HG03520 (cell line): Measurements from ENCODE around the gene MTA3.

Experiments
- ATAC-seq: cut with Tn5 transposase; IDR thresholded peaks from one replicate; pipeline ENCODE4 v1.9.1; 2021; ENCODE audit warnings: mild to moderate bottlenecking, moderate library complexity; ENCODE audit not compliant: unreplicated experiment

Gene MTA3

DNA sequence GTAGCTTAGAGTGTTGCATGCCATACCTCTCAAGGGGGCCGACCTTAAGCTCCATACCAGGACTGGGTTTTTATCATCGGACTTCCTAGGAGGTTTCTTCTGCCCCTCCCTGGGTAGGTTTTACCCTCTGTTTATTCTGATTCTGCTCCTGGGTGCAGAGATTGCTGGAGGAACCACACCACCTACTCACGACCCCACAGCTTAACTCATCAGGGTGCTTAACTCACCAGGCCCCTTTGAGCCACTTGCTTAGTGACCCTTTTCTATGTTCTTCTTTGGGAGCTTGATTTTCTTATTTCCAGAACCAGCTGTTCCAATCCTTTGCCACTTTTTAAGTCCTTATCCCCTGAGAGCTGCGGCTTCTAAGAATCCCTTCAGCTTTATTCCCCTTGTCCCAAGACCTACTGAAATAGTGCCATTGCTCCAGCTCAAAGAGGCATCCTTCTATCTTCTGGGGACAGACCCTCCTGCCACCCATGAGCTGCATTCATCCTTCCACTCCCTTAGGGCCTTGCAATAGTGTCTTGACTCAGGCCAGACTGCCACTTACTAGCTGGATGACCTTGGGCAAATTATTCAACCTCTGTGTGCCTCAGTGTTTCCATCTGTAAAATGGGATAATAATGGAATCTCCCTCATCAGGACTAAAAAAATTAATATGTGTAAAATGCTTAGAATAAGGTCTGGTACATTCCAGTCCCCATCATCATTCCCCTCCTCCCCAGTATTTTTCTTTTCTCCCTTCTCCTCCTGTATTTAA, 189.7 kb downstream of the MTA3 start:
- no peak for ATAC-seq

GRCh38 chr2:42758751-42759150, 190.3 kb downstream of the MTA3 start:
- no peak for ATAC-seq

GRCh38 chr2:42761554-42761953, 193.1 kb downstream of the MTA3 start:
- no peak for ATAC-seq

GRCh38 chr2:42762155-42762554, 193.7 kb downstream of the MTA3 start:
- ATAC-seq: no peak

DNA sequence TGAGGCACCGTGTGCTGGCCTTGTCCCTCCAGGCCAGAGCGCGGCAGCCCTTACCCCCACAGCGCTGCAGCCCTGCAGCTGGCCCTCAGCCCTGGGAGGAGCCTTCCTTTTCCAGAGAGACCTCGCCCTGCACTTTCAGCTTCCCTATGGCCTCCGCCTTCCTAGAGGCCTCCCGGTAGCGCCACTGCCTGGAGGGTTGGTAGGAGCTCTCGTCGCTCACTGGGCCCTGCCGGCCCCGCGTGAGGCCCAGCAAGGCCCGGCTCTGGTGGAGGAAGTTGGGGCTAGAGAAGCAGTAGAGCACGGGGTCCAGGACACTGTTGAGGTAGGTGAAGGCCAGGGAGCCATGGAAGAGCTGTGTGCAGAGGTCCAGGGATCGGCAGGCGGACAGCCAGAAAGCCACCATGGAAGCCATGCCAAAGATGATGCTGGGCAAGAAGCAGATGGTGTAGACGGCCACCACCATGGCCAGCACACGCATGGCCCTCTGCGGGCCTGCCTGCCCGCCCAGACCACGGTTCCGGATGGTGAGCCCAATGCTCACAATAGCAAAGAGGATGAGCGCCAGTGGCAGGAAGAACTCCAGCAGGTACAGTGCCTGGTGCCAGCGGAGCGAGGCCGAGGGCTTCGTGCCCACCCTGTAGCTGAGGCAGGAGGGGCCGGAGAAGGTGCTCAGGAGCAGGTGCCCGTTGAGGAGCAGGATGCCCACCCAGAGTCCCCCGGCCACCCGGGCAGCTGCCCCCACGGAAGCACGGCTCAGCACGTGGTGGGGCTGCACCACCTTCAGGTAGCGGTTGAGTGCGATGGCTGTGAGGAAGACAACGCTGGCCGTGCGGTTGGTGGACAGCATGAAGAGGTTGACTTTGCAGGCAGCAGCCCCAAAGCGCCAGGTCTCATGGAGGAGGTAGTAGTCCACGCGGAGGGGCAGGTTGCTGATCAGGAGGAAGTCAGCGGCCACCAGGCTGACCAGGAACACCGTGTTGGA, 194.7 kb downstream of the MTA3 start:
- no peak for ATAC-seq

- no peak for ATAC-seq
Measured at GRCh38 chr2:42764096-42764495, 195.7 kb downstream of the MTA3 start, which contains the start of gene OXER1. Gene OXER1 (minus strand): TSS chr2:42764135. CDS start chr2:42764062, 73 bp downstream.

DNA sequence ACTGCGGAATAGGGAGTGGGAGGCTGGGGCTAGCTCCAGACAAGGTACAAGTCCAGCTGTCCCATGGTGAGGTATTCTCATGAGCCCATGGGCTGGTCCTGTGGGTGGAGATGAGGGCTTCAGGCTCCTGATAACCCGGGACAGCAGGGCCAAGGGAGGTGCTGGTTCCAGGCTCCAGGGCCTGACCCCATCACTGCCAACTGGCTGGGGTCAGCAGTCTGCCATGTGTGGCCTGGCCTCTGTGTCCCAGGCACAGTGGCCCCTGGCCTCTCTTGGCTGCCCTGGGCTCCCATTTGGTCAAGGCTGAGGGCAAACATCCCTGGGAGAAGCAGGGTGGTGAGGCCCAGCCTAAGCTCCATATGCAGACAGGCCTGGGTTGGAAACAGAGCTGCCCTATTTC, 196.5 kb downstream of the MTA3 start:
- ATAC-seq: no peak

DNA sequence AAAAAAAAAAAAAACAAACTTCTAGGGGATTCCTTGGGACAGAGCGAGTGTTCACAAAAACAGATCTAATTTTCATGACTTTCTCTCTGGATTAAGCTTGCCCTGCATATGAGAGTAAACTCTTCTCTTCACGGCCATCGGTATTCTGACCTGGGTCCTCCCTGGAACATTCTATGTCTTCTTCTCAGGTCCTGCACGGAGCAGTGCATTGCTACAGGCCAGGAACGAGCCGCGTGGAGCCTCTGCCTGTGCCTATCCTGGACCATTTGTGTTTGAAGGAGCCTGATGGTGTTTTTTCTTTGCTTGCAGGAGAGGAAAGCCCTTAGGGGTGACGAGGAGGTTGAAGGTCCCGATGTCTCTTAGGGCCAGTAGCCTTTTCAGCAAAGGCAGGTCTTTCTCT, 197.3 kb downstream of the MTA3 start:
- no peak for ATAC-seq

DNA sequence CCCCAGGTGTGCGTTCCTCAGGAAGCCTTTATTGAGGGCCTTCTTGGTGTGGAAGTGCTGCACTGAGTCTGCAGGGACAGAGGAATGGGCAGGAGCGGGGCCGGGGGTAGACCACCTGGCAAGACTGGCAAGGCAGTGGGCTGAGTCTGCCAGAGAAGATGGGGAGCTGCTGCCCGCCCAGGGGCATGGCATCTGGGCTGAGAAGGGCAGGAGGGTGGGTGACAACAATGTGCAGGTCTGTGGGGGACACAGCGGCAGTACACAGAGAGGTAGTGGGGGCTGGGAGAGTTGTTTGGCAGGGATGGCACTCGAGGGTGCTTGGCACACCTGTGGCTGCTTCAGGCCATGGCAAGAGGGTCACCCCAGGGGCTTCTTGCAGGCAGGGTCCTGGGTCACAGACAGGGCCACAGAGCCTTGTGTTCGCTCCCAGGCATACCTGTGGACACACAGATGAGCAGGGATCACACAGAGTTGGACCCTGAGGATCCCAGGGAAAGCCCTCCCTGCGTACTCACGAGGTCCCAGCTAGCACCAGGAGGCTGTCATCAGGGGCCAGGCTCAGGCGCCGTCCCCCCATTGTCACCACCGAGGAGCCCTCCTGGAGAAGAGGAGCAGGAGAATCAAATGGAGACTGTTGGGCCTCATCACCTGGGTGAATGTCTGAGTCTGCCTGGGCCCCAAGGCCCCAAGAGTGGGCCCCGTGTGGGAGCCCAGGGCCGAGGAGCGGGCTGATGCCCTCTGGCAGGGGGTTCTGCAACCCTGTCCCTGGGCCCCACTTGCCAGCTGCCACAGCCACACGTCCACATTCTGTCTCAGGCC, 198.9 kb downstream of the MTA3 start:
- ATAC-seq: no peak

- no peak for ATAC-seq
Measured at GRCh38 chr2:42767899-42768705, 199.7 kb downstream of the MTA3 start.

GRCh38 chr2:42768706-42769256, 200.3 kb downstream of the MTA3 start:
- ATAC-seq: no peak

GRCh38 chr2:42769583-42770287, 201.3 kb downstream of the MTA3 start:
- no peak for ATAC-seq

DNA sequence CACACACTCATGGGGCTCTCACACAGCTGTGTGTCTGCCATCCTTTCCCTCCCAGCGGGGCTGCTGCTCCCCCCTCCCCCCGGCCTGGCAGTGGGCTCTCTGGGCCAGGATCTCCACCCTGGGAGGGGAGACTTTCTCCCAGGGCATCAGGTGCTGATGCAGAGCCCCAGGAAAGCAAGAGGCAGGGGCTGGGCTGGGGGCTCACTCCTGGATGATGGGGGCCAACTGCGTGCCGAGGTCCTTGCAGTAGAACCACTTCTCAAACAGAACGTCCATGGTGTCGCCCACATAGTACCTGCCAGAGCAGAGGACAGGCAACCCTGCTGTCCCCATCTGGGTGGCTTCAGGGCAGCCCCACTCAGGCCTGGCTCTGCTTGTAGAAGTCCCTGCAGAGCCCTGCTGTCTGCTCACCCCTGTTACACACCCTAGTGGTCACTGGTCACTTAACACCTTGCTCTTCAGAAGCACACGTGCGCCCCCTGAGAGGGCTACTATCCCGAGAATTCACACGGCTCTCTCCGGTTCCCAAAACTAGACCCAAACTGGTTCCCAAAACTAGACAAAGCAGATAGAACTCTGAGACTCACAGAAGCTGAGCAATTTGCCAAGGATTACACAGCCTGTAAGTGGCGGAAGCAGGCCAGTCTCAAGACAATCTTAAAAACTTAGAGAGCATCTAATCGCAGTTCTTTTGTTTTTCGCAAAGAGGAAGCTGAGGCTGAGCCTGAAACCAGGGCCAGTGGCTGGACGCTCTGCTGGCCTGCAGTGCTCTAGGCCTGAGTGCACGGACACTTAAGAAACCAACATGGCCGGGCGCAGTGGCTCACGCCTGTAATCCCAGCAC, 202.1 kb downstream of the MTA3 start:
- ATAC-seq: no peak

GRCh38 chr2:42771546-42772153, 203.2 kb downstream of the MTA3 start:
- ATAC-seq: no peak

- ATAC-seq: no peak
Measured at GRCh38 chr2:42775186-42775585, 206.8 kb downstream of the MTA3 start.

DNA sequence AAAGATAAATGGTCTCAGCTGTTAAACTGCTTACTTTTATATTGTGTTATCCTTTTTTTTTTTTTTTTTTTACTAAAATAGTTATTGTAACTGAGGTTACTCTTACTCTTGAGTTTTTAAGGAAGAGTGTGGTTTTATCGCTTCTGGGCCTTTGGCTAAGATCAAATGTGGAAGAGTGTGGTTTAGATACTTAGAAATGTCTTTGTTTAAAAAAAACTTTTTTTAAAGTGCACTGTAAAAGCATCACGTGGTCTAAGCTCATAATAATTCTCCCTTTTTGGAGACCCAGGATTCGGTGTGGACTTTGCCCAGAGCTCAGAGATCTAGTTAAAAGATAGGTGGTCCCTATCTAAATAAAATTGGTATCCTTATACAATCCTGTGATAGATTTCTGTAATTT, 207.4 kb downstream of the MTA3 start:
- ATAC-seq: no peak

DNA sequence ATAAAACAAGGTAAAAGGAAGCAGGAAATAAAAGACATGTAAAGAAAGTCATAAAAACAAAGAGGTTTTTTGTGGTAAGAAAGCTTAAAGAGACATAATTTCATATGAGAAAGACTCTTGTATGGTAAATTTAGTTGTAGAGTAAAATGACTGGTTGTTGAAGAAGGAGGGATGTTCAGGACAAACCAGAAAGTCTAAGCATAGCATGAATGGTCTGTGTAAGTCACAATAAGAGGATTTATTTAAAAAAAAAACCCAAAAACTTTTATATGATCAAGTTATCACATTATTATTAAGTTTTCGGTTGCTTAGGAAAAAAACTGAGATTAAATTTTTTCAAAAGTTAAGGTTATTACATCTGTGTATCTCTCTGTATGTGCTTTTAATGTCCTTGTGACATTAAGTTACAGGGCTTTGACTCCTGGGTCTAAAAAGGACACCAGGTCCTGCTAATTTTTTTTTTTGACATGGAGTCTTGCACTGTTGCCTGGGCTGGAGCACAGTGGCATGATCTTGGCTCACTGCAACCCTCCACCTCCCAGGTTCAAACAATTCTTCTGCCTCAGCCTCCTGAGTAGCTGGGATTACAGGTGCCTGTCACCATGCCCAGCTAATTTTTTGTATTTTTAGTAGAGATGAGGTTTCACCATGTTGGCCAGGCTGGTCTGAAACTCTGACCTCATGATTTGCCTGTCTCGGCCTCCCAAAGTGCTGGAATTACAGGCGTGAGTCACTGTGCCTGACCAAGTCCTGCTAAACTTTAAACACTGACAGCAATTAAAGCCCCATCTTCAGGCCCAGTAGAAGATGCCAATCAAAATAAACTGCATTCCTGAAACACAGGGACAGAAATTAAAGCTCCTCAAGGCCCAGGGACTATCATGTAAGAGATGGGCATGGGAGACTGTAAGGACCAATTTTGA, 209.7 kb downstream of the MTA3 start:
- no peak for ATAC-seq
